Suppressor macrophage treated with lipopolysaccharide for 4 hours (primary cell): ENCODE results near the gene KCNIP1.
A peak's percentile ranks its signal among the peaks of the same experiment; 100 is the strongest.

Experiments
- DNase-seq: peaks from one replicate; pipeline ENCODE4 v3.0.0-alpha.2; 2020

Gene KCNIP1

DNA sequence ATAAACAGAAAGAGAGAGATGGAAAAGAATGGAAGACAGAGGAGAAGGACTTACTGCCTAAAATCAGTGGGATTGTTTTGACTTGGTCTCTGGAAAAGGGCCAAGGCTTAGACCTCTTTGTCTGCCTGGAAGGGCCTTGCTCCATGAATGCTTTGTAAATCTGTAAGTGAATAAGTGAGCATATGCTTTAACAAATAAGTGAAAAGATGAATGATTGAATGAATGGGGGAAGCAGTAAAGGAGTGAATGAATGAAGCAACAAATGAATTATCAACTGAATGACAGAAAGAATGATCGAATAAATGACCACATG lies 5.5 kb downstream of the KCNIP1 start:
- DNase-seq = no peak

DNA sequence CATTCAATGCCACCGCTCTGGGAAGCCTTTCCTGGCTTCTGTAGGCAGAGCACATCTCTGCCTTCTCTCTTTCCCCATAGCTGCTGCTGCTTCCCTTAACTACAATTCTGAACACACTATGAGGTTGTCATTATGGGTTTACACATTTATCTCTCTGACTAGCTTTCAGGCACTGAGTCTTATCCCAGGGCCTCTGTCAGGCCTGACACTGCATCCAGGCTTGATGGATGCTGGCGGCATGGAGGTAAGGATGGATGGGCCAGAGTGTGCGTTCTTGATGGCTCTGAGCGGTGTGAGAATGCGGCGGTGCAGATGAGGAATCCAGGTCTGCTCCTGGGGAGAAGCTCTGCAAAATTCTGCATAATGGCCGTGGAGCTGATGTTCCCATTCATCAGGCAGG lies 6.3 kb downstream of the KCNIP1 start:
- DNase-seq = no peak

DNA sequence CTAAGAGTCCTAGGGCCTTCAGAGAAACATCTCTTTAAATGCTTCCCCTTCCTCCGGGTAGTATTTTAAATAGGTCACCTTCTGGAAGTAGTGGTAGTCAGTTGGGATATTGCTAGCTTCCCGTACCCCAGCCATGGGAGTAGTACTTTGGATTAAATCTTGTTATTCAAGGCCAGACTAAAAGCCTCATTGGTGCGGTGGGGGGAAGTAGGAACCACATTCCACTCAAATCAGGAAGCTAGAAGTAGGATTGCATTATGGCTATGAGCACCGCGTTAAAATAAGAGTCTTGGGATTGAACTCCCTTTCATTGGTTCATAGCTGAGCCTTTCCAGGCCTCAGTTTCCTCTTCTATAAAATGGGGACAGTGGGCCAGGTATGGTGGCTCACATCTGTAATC lies 6.7 kb downstream of the KCNIP1 start:
- DNase-seq = peak; percentile 29

DNA sequence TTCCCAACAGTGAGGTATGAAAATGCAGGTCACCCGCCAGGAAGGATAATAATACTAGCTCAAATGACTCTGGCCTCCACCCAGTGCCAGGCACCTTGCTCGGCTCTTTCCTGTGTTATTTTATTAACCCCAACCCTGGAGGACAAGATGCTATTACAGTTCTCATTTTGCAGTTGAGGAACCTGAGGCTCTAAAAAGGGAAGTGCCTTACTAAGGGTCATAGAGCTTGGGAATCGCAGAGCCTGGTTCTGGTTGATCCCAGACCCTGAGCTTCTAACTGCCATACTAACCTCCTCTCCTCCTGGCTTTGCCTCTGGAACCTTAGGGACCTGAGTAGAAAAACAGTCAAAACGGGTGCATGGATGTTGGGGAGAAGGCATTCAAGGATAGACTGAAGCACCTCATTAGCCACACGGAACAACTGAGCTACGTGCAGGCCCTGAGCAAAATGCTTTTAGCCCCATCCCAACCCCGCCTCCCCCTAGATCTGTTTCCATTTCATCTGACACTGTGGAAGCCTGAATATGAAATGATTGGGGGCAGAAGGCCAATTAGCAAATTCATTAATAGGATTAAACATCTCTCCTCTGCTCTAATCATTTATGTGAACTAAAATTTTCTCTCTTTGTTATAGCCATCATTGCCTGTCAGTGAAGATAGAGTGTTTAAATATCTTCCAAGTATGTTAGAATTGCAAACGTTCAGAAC lies 7.9 kb downstream of the KCNIP1 start:
- peak; percentile 19 for DNase-seq

DNA sequence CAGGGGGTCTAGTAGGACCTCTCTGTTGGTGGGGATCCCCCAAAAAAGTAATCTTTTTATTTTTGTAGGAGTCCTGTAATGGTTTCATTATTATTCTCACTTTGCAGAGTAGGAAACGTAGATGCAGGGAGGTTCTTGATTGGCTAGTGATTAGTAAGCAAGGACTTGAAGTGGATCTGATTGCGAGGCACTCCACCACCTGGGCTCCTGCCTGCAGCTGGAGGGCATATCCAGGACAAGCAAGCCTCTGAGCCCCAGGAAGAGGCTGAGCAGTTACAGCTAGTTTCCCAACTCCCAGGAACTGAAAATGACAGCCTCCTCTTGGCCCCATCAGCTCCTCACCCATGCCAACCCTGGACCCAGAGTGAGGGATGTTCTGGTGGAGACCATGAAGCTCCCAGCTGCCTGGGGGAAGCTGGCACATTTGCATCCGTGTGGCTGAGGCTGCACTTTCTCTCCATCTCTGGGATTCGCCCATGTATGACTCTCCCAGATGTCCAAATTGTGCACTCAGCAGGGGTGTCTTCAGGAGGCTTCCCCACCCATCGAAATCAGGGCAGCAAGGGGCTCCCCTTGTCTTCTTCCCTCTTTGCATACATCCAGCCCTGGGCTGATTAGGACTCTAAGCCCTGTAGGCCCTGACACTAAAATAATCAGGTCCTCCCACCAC lies 10.2 kb downstream of the KCNIP1 start:
- no peak for DNase-seq

DNA sequence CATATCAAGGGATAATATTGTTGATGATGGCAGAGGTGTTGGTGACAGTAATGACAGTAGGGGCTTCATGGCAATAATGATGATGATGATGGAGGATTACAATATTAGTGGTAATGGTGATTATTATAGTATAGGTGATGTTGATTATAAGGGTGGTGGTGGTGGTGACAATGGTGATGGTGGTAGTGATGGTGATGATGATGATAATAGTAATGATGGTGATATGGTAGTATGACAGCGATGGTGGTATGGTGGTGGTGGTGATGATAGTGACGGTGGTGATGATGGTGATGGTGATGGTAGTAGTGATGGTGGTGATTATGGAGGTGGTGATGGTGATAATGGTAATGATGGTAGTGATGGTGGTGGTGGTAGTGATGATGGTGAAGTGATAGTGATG lies 13.6 kb downstream of the KCNIP1 start:
- DNase-seq = no peak

DNA sequence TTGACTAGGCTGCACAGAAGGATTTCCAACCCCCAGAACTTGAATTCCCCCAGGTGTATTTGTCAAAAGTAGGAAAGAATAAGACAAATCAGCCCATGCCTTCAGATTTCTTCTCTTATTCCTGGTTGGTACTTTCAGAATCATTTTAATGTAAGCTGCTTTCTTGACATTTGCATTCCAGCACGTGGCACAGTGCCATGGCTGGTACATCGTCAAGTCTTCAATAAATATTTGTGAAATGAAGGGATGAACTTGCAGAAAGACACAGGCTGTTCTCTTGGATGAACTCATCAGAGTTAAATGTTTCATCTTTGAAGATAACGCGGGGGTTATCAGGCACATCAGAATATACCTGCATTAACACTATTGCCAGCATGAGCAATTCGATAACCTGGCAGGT lies 14.5 kb downstream of the KCNIP1 start:
- no peak for DNase-seq

DNA sequence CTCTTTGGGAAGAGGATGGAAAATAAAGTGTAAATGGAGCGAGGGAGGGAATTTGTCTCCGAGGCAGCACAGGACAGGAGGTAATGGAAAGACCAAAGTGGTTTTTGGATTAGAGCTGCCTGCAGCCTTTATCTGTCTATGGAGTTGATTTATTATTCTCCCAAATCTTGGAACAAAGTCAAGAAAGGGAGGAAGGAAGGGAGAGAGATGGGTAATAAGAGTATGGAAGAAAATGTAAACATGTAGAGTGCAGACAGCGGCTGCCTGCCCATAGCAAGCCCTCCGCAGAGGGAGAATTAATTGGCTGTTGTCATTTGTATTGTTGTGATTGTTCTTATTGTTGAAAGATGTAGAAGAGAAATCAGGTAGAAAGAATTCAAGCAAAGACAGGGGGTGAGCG lies 15.7 kb downstream of the KCNIP1 start:
- DNase-seq = no peak

DNA sequence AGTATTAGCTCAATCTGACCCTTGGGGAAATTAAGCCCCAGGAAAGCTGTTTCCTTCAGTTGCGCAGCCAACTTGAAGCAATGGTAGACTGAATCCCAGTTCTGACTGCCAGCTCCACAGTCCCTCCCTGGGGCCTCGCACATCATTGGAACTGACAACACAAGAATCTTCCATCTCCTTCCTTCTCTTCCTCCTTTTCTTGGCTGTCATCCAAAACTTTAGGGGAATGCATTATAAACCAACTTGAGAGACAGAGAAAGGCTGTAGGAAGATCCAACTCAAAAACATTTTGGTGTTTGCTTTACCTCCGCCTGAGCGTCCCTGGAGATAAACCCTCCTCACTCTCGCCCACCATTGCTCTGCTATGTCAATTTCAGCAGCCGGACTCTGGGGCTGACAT lies 16.6 kb downstream of the KCNIP1 start:
- no peak for DNase-seq

DNA sequence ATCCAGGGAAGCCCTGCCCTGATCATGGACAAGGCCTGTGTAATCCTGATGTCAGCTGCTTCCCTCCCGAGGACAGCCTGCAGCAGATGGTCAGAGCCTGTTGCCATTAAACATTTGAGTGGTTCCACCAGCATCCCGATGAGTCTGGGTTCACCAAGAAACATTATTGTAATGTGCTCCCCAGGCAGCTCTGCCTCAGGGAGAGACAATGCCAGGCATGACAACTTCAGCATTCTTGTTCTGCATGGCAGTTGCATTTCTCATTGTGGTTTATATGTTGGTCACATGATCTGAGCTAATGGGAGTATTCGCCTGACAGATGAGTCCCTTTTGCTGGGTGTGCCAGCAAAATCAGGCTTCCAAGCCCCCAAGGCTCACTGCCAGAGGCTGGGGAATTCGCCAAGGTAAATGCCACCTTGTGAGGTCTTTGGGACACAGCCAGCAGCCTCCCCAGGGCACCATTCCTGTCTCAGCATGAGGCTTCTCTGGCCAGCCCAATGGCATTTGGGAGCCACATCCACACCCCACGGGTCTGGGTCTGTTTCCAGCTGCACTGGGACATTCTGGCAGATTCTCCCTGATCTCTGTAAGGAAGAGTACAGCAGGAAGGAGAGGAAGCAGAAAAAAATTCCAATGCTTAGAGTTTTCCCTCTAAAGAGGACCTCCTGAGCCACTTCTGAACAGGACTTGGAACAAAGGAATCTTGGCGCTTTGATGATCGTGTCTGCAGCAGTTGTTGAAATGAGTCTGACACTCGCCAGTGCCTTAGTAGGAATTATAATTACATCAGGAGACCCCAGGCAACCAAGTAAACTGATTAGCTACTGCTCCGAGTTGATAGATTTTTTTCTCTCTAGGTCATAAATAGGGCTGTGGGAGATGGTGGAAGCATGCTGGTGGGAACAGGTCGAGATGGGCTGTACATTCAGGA lies 18.7 kb downstream of the KCNIP1 start:
- DNase-seq = peak; percentile 51

DNA sequence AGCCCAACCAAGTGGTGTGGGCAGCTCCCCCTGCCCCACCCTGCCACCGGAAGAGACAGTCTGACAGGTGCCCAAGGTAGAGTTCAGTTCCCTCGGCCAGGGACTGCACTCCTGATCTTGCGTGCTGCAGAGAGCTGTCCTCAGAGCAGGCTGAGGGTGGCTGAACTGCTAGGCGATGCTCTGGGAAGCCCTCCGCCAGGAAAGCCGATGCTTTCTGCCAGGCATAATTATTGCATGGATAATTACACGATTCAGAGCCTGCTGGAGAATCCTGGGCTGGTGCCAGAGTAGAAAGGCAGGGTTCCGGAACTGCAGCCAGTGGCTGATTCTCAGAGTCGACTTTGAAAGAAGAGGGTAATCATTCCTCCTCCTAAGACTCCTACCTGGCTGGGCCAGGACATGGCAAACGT lies 19.3 kb downstream of the KCNIP1 start:
- no peak for DNase-seq

DNA sequence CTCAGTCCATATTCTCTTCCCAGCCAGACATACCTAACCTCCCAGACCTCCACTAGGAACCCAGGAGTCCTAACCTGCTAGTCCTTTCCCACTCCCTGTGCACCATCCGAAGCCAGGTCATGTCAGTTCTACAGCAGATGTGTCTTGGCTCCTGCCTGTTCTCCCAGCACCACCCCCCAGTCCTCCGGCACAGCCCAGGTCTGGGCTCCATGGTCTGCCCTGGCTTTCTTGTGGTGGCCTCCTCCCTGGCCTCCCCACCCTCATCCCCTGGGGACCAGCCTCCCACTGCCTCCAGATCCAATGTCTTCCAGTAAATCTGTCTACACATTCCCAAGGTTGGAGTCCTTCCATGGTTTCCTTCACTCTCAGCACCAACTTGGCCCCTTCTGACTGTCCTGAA lies 20.0 kb downstream of the KCNIP1 start:
- no peak for DNase-seq

DNA sequence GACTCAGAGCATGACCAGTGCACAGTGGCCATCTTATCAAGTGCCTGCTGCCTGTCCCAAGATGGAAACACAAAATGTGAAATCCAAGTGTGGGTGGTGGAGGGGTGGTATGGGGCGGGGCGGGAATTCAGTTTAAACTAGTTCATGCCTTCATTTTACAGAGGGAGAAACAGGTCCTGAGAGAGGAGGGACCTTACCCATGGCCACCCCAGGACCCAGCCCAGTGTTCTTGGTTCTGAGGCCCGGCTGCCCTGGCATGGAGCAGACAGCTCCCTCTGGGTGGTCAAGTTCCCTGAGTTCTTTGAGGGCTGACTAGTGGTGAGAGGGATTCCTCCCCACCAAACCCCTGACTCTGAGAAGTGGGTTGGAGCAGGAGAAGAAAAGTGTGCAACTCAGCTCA lies 20.8 kb downstream of the KCNIP1 start:
- no peak for DNase-seq

DNA sequence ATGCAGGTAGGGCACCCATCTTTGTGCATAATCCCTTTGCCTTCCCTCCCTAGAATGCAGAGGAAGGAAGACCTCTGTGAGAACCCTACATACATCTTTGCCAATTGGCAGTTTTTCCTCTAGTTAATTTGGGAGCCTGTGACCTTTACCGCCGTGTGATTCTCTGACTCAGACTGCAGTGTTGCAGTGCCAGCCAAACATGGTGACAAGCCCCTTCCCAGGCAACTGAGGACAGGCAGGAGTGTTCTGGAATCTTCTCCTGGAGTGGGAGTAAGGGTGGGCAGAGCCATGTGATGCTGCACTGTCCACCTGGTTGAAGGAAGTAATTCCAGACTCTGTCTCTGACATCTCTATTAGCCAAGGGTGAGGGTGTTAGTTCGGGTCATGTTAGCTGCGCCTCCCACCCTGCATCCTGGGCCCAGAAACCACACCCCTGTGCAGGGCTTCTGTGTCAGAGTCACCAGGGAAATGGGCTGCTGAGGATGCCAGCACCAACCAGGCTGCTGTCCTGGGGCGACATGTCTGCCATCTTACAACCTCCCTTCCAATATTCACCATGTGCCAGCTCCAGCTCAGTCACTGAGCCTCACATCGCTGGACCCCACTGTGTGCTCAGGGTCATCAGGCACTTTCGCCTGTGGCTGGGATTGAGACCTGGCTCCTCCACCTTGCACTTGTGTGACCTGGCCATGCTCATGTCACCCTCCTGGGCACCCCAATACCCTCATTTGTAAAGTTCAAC lies 21.8 kb downstream of the KCNIP1 start:
- DNase-seq = no peak

DNA sequence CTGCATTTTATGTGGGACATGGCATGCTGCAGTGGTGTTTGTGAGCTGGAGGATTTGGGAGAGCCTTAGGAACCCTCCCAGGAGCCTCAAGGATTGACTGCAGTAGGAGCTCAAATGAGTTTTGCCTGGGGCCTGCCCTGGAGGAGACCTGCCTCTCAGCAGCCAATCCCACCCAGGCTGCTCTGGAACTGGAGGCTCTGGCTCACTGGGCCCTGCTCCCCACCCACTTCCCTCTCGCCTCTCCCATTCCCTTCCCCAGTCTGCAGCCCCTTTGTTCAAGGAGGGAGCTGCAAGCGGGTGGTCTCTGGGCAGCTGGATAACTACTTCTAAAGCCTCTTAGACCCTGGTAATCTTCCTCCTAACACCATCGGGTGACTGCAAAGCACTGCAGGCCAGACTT lies 24.2 kb downstream of the KCNIP1 start:
- no peak for DNase-seq

DNA sequence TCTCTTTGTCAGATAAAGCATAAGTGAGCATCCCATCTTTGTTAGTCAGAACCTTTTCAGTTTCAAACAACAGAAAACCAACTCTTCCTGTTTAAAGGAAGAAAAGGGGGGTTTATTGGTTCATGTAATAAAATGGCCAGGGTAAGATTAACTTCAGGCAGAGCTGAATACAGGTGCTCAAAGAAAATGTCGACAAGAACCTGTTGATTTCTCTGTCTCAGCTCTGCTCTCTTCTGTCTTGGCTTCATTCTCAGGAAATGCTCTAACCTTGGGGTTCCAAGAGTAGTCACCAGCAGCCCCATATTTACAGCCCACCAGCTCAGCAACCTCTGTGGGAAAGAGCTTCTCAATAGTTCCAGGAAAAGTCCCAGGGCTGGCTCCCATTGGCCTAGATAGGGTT lies 25.2 kb downstream of the KCNIP1 start:
- DNase-seq = no peak

DNA sequence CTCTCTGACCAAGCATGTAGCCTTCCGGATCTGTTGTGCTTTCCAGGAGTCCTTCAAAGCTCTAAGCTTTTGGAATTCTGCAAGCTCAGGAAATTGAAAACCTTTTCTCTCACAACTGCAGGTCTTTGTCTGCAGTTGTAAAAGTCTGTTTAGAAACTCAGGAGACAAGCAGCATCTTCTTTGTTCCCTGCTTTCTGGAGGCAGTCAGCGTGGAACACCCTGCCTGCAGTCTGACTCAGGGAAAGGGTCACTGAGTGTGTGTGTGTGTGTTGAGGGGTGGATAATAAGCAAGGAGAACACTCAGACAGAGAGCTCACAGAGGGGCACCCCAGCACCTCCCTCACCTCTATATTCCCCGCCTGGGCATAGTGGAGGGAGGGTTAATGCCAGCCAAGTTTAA lies 29.1 kb downstream of the KCNIP1 start:
- DNase-seq = no peak

DNA sequence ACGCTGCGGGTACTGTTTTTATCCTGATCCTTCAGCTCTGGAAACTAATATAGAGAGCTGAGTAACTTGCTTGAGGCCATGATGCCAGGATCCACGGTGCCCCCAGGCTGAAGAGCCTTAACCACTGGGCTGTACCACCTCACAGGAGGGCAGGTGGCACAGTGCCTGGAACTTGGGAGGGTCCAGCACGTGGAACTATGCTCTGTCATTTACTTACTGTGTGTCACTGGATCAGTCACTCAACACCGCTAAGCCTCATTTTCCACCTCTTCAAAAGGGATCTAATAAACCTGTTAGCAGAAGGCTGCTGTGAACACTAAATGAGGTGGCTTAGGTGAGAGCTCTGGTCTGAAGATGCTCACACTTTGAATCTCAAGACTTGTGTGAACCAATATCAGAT lies 29.6 kb downstream of the KCNIP1 start:
- DNase-seq = no peak

DNA sequence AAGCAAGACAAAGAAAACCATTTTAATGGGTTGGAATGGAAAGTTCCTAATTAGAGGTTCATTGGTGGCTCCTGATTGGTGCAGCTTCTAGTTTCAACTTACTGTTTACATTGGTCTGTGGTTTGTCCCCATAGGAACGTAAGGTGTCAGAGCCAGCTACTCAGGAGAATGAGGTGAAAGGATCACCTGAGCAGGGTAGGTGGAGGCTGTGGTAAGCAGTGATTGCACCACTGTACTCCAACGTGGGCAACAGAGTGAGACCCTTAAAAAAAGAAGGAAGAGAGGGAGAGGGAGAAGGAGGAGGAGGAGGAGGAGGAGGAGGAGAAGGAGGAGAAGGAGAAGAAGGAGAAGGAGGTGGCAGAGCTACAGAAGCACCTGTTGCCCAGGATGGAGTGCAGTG lies 30.4 kb downstream of the KCNIP1 start:
- DNase-seq = no peak

DNA sequence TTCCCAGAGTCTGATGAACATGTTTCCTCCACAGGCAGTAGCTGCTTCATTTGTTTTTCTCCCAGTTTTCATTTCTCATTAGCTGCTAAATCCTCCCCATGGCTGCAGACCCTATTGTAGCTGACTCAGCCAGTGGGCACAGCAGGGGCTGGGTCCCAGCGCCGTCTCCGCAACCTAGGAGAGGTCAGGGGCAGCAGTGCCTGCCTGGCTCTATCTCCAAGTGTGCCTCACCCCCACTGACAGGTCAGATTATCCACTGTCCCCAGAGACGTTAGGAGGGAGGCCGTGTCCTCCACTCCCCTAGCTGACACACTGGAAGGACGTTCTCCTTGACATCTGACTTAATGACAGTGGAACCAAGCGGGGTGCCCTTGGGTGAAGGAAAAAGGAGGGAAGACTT lies 31.1 kb downstream of the KCNIP1 start:
- DNase-seq = no peak

DNA sequence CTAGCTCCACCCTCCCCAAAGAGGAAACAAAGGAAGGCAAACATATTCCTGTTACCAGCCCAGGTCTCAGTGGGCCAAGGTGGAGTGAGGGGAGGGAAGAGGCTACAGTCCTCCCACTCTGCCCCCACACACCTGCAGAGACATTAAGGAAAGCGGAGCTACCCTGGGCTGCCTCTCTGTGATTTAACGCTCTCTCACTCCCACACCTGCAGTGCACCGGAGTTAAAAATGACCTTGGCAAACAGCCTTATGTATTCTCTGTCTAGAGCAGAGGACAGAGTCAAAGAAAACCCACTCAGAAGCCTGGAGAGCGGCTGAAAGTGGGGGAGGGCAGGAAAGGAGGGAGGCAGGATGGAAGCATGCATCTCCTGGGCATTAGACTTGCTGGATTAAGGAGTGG lies 32.7 kb downstream of the KCNIP1 start:
- DNase-seq = no peak

DNA sequence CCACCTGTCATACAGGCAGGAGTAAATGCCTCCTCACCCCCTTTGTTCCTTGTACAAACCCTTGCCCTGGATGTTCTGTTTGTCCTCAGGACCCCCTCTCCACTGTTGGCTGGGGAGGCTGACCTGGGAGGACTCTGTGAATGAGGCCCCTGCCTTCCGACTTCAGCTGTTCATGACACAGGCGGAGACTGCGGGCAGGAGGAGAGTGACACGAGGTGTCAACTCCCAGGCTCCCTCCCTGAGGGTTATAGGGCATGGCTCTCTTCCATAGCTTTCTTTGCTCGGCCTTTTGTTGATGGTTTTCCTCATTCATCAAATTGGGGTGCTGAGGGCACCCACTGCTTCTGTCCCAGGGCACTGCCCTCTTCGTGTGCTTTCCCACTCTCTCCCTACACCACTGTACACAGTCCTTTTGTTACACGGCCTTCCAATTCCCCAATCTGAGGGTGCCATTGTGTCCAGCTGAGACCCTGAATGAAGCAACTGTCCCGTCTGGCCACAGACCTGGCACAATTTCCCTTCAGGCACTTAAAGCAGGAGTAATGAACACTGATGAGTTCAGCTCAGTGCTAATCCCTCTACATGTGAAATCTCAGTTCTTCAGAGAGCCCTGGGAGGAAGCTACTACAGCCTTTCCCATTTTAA lies 33.8 kb downstream of the KCNIP1 start:
- no peak for DNase-seq

DNA sequence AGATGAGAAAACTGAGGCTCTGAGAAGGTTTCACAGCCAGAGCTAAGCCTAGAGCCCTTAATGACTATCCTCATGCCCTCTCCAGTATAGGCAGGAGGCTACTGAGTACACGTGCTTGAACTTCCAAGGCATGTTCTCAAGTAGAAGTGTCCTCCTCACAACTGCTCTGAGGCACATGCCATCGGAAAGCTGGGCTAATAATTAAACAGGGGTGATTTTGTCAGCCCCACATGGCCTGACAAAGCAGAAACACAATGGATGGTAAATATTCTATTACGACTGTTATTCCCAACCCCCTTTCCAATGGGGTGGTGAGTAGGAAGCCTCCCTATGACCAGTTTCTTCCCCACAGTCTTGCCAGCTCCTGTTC lies 34.3 kb downstream of the KCNIP1 start:
- no peak for DNase-seq
